T-helper 9 cell (primary cell): ENCODE results near the gene RNASE7.
"Not testable (repeated sequence)": the region's sequence is repeated elsewhere in the genome, so short reads cannot be mapped to it uniquely, and the experiment has no call there.

Source experiments
- DNase-seq: peaks from one replicate; pipeline ENCODE4 v3.0.0-alpha.2; 2020

The RNASE7 gene

DNA sequence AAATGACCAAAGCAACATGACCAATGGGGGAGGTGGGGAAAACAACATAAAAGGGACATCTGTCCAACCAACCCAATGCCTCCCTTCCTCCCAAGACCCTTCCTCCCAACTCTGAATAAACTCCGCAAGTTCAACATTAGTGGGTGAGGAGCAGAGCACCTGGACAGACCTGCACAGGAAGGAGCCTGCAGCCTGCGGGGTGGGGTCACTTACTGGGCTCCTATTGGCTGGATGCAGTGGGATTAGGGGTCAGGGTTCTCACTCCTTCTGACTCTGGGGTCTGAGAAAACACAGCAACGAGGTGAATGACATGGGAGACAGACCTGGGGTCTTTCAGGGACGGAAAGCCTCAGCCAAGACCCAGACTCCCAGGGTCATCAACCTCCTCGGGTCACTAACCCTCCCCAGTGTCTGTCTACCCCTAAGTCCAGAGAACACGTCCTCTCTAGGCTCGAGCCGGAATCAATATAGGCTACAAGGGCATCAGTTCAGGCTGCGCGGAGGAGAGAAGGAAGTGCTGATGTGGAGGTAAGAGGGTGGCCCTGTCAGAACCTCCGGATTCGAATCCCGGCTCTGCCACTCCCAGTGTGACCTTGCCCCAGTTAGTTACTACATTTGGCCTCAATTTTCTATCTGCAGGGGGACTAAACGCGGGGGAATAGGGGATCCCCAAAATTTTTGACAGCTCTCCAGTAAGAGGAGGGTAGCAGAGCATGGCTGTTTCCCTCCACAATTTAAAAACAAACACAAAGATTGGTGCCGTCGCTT, 18.2 kb upstream of the RNASE7 start:
- peak; percentile 21 for DNase-seq

- DNase-seq = peak; percentile 80
These were observed 17.4 kb upstream of the RNASE7 start, which contains the start of gene NDRG2 for GRCh38 chr14:21024585-21025370. TSS of gene NDRG2 (minus strand) at chr14:21025061. CDS start at chr14:21023315, 1,746 bp downstream.

DNA sequence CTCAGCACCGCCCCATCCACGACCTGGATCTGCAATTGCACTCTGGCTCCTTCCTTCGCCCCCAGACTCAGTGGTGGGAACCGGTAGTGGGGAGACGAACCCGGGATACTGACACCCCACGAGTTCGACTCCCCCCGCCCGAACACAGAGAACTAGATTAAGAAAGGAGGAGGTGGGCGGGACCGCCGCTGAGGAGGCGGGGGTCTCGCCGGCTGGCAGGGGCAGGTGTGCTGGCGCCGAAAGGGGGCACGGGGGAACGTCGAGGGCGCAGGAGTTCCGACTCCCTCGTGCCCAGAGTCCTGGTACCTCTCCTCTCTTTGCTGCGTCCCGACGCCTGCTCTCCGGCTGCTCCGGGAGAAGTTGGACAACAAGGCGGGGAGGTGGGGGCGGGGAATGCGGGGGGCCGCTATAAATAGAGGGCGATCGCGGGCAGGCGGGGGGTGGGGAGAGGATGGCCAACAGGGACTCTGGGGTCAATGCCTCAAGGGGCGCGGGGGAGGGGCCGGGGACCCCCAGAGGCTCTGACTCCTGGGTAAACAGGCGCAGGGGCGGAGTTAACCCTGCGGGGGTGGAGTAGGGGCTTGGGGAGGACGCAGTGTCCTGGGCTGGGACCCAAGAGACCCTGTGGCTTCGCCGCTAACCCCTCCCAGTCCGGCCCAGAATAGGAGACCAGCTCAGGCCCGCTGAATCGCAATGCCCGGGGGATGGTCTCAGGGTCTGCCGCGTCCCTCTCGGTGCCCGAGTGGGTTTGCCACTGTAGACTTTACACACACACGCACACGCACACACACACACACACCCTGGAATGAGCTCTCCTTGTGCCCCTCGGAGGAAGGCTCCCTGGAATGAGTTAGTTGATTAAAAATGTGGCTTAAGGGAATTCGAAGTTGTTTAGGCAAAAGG, 16.5 kb upstream of the RNASE7 start:
- DNase-seq = no peak

GRCh38 chr14:21026274-21026987, 15.7 kb upstream of the RNASE7 start:
- no peak for DNase-seq

GRCh38 chr14:21026988-21027315, 15.2 kb upstream of the RNASE7 start:
- no peak for DNase-seq

GRCh38 chr14:21029917-21030316, 12.2 kb upstream of the RNASE7 start, which contains the start of gene TPPP2:
TSS of gene TPPP2 (plus strand) at chr14:21030217. CDS start at chr14:21030582, 365 bp downstream.
- DNase-seq = no peak

DNA sequence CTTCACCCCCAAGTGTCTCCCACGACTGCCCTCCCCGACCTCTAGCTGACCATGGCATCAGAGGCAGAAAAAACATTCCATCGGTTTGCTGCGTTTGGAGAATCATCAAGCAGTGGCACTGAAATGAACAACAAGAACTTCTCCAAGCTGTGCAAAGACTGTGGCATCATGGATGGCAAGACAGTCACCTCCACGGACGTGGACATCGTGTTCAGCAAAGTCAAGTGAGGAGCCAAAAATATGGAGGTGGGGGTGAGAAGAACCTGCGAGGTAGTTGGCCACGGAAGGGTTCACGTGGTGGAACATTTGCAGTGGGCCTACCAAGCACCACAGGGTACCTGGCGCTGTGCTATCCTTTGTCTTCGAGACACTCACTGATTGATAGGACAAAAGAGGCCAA, 11.6 kb upstream of the RNASE7 start:
- no peak for DNase-seq

DNA sequence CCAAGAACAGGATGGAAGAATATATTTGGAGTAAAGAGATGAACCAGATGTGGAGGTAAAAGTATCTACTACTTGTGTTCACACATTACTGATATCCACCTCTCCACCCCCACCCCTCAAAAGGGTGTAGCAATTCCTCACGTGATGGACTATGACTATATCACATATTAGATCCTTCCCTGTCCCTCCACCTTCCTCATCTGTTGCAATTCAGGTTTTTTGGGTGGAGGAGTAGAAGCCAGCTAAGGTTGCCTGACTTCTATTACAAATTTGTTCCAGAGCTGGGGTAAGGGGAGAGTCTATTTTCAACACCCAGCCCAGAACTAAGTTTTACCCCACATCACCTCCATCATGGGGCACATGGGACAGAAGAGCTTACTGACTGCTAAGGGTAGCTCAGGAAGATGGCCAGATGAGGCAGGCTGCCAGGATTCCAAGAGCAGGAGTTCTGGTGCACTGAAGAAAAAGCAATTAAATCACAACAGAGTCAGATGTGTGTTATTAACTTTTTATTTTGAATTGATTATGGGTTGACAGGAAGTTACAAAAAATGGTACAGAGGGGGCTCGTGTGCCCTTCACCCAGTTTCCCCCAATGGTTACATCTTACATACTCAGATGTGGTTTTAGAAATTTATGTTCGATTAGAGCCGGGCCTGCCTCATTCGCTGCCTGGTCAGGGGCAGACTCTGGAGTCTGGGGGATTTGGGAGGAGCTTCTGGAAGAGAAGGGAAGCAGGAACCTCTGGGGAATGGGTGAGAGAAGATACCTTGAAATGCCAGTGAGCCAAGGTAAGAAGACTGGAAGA, 9.6 kb upstream of the RNASE7 start:
- DNase-seq = no peak

DNA sequence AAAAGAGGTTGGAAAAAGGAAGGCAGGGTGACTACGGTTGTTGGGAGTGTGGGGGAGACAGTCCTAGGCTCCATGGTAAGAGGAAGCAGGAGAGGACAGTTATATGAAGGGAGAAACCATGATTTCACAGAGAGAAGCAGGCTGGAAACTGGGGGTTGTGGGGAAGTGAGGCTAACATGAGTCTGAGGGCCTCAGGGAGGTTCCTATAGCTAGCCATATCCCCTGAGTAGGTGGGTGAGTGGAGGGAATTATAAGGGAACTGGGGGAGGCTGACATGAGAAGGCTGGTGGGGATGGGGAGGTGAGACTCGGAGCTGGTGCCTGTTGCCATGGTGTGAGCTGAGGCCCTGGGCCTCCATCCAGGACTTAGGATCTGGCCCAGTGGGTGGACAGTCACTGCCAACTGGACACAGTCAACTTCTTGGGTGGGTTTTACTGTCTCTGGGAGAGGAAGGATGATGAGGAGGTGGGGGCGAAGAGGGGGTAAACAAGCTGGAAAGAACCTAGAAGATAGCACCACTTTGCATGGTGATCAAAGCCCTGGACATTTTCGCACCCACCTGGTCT, 8.9 kb upstream of the RNASE7 start:
- DNase-seq = no peak

GRCh38 chr14:21034707-21035106, 7.5 kb upstream of the RNASE7 start, which contains the start of gene RNASE13:
TSS of gene RNASE13 (minus strand) at chr14:21034807. CDS start at chr14:21034288, 519 bp downstream.
- no peak for DNase-seq

DNA sequence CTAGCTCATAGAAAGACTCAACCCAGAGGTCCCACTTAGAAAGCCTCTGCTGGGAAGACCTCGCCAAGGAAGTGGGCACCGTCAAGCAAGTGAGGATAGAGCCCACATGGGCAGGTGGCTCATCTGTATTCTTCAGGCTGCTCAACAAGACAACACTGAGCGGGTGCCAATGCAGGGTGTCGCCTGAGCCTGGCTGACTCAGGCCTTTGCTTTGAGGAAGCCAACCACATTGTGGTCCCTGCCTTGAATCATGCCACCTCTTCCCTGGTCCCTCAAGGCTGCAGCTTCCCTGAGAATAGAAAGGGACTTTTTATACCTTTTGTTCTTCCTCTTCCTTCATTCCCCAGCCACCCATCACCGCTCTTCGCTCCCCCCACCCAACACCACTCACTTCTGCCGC, 5.4 kb upstream of the RNASE7 start:
- no peak for DNase-seq

GRCh38 chr14:21037156-21037555, 5.0 kb upstream of the RNASE7 start:
- DNase-seq = no peak

GRCh38 chr14:21038441-21039422, 3.4 kb upstream of the RNASE7 start:
- DNase-seq = no peak

- no peak for DNase-seq
These were observed 2.4 kb upstream of the RNASE7 start for GRCh38 chr14:21039585-21040369.

GRCh38 chr14:21040370-21040925, 1.7 kb upstream of the RNASE7 start:
- DNase-seq = no peak

- not testable (repeated sequence) for DNase-seq
These were observed 1.2 kb upstream of the RNASE7 start for GRCh38 chr14:21040941-21041340.

- DNase-seq = no peak
These were observed 756 bp downstream of the RNASE7 start for GRCh38 chr14:21042918-21043317.

DNA sequence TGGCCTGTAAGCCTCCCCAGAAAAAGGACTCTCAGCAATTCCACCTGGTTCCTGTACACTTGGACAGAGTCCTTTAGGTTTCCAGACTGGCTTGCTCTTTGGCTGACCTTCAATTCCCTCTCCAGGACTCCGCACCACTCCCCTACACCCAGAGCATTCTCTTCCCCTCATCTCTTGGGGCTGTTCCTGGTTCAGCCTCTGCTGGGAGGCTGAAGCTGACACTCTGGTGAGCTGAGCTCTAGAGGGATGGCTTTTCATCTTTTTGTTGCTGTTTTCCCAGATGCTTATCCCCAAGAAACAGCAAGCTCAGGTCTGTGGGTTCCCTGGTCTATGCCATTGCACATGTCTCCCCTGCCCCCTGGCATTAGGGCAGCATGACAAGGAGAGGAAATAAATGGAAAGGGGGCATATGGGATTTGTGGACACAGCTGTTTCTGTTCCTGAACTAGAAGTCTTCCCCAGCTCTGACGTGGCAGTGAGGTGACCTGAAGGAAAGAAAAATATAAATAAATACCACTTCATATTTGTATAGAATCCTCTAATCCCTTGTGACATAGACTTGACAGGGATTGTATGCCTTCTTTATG, 1.3 kb downstream of the RNASE7 start:
- DNase-seq = no peak
